Keratinocyte (primary cell): Measurements from ENCODE around the gene ADAM30. TPM values are rescaled to one million over a fixed set of nuclear protein-coding genes. Genes with fewer than 3 reads are reported as not detected.

Experiments used
- DNase-seq: peaks from one replicate; pipeline ENCODE4 v3.0.0-alpha.2; 2011; ENCODE audit warnings: low read depth, missing footprints, low spot score
- FAIRE-seq: peaks from 2 replicates; lab custom pipeline; 2011; peaks lifted over from hg19 to GRCh38; lab: Jason Lieb, UNC
- H2AFZ ChIP-seq: 2 replicates; pipeline ENCODE4 v1.6.0; 2012; ENCODE audit warnings: low read length, control low read depth, inconsistent platforms; ENCODE audit not compliant: control insufficient read depth
- H3K27ac ChIP-seq: 2 replicates; pipeline ENCODE4 v1.5.1; 2011; ENCODE audit warnings: low read length; ENCODE audit not compliant: control insufficient read depth, insufficient read depth
- H3K27me3 ChIP-seq: 3 replicates; pipeline ENCODE4 v1.6.0; 2011; ENCODE audit warnings: low read length; ENCODE audit not compliant: control insufficient read depth, insufficient read depth; ENCODE audit errors: extremely low read depth
- H3K36me3 ChIP-seq, 2 experiments: 2 replicates in 1 of 2; 3 replicates in 1 of 2; pipeline ENCODE4 v1.5.1; 2011; ENCODE audit warnings: low read length in 2 of 2, mild to moderate bottlenecking in 1 of 2; ENCODE audit not compliant: control insufficient read depth in 2 of 2, insufficient read depth in 2 of 2; ENCODE audit errors: extremely low read depth in 1 of 2
- H3K4me1 ChIP-seq: 3 replicates; pipeline ENCODE4 v1.5.1; 2011; ENCODE audit warnings: low read length; ENCODE audit not compliant: control insufficient read depth, insufficient read depth; ENCODE audit errors: extremely low read depth
- H3K4me2 ChIP-seq: 3 replicates; pipeline ENCODE4 v1.6.0; 2011; ENCODE audit warnings: low read depth, low read length; ENCODE audit not compliant: control insufficient read depth, insufficient read depth; ENCODE audit errors: extremely low read depth
- H3K4me3 ChIP-seq, 3 experiments: fragments of 200-600 bp in 1 of 3; sonication (generic) in 1 of 3; 2 replicates in 2 of 3; 3 replicates in 1 of 3; pipeline ENCODE4 v1.5.1; 2011 to 2016; ENCODE audit warnings: low read length in 3 of 3, mild to moderate bottlenecking in 3 of 3, control low read depth in 2 of 3, inconsistent platforms in 1 of 3, low read depth in 1 of 3, mixed read lengths in 1 of 3, mixed run types in 1 of 3, moderate library complexity in 1 of 3; ENCODE audit not compliant: control insufficient read depth in 2 of 3, insufficient read depth in 2 of 3; ENCODE audit errors: extremely low read depth in 1 of 3
- H3K79me2 ChIP-seq: 2 replicates; pipeline ENCODE4 v1.6.0; 2012; ENCODE audit warnings: low read length; ENCODE audit not compliant: control insufficient read depth, insufficient read depth
- H3K9ac ChIP-seq: 3 replicates; pipeline ENCODE4 v1.6.0; 2011; ENCODE audit warnings: low read length; ENCODE audit not compliant: control insufficient read depth, insufficient read depth; ENCODE audit errors: extremely low read depth
- H3K9me1 ChIP-seq: 3 replicates; pipeline ENCODE4 v1.6.0; 2011; ENCODE audit warnings: low read length; ENCODE audit not compliant: control insufficient read depth, insufficient read depth; ENCODE audit errors: extremely low read depth
- H3K9me3 ChIP-seq: 2 replicates; pipeline ENCODE4 v1.5.1; 2012; ENCODE audit warnings: low read depth, low read length; ENCODE audit not compliant: control insufficient read depth
- H4K20me1 ChIP-seq: 3 replicates; pipeline ENCODE4 v1.6.0; 2011; ENCODE audit warnings: low read length; ENCODE audit not compliant: control insufficient read depth, insufficient read depth; ENCODE audit errors: extremely low read depth
- EZH2 ChIP-seq: IDR thresholded peaks from one replicate; pipeline ENCODE4 v1.6.1; 2012; ENCODE audit warnings: inconsistent platforms, mild to moderate bottlenecking, low read length, moderate library complexity
- dilution Hi-C: fragments of 300-500 bp; cut with MboI; formaldehyde crosslinking; loops from one replicate; pipeline ENCODE4 v1.7.0; 2020; ENCODE audit warnings: low sequenced_read_pairs; ENCODE audit not compliant: extremely low pct_ligation_motif_present
- polyA plus RNA-seq, 5 experiments: library from polyadenylated mRNA; depleted of rRNA in 3 of 5; stranded (reverse) in 3 of 5; stranded (forward) in 1 of 5; unstranded in 1 of 5; fragments of >200 nt; gene quantifications; 1 replicate in 1 of 5; 2 replicates in 3 of 5; 3 replicates in 1 of 5; pipeline versions ENCODE4 v1.2.1 to v1.2.3, GENCODE V29; 2011 to 2012; ENCODE audit warnings: missing spikeins in 2 of 5, low read depth in 1 of 5, low replicate concordance in 1 of 5
- TF ChIP-seq, protein P1 (sequence below), 3 experiments: IDR thresholded peaks in 1 of 3; conservative IDR thresholded peaks in 1 of 3; optimal IDR thresholded peaks in 1 of 3; 2 replicates in 2 of 3; 3 replicates in 1 of 3; pipeline versions ENCODE3 to v1.5.1; 2011; ENCODE audit warnings: low read length in 3 of 3, mild to moderate bottlenecking in 3 of 3, moderate library complexity in 2 of 3, control low read depth in 1 of 3, inconsistent platforms in 1 of 3; ENCODE audit not compliant: insufficient read depth in 2 of 3; ENCODE audit errors: extremely low read depth in 1 of 3

Gene ADAM30
- polyA plus RNA-seq, 1 donor (not counting 4 experiments of a cell fraction or from before 2014, with no cell fraction given) = not detected

DNA sequence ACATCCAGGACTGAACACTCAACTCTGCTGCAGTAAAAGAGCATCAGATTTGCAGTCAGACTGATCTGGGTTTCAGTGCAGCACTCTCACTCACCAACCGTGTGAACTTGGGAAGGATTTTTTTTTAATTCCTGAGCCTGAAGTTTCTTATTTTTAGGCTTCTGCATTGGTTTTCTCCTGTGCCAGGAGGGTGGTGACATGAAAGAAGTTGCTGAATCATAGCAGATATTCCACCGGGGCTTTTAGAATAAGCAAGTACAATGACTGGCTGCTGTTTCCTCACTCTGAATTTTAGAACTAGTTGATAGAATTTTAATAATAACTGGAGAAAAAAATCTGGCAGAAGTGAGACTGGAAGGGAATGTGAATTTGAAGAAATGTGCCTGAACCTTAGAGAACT, 11.6 kb downstream of the ADAM30 start:
- no peak for TF ChIP-seq EZH2
- TF ChIP-seq, protein P1, sequence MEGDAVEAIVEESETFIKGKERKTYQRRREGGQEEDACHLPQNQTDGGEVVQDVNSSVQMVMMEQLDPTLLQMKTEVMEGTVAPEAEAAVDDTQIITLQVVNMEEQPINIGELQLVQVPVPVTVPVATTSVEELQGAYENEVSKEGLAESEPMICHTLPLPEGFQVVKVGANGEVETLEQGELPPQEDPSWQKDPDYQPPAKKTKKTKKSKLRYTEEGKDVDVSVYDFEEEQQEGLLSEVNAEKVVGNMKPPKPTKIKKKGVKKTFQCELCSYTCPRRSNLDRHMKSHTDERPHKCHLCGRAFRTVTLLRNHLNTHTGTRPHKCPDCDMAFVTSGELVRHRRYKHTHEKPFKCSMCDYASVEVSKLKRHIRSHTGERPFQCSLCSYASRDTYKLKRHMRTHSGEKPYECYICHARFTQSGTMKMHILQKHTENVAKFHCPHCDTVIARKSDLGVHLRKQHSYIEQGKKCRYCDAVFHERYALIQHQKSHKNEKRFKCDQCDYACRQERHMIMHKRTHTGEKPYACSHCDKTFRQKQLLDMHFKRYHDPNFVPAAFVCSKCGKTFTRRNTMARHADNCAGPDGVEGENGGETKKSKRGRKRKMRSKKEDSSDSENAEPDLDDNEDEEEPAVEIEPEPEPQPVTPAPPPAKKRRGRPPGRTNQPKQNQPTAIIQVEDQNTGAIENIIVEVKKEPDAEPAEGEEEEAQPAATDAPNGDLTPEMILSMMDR (optimal IDR thresholded peaks at IDR 0.05 in 1 of 3, IDR thresholded peaks at IDR 0.05 in 1 of 3, conservative IDR thresholded peaks at IDR 0.05 in 1 of 3; ENCODE audit: extremely low read depth in 1 of 3, insufficient read depth in 2 of 3, low read length in 3 of 3) = no peak
- H2AFZ ChIP-seq = no peak overlapping the region
- H3K27ac ChIP-seq = no peak overlapping the region
- H3K9ac ChIP-seq = no peak overlapping the region
- dilution Hi-C loops = no loop called here
- H3K4me3 ChIP-seq = no peak overlapping the region
- no peaks in the 10 kb centered on the region for H3K9me3 ChIP-seq
- H4K20me1 ChIP-seq = no peaks in the 10 kb centered on the region
- H3K9me1 ChIP-seq = no peaks in the 10 kb centered on the region
- H3K4me1 ChIP-seq = no peaks in the 10 kb centered on the region
- no peak for FAIRE-seq
- peaks cover 7% of the 10 kb centered on the region for H3K27me3 ChIP-seq
- no peaks in the 10 kb centered on the region for H3K79me2 ChIP-seq
- DNase-seq = no peak
- H3K36me3 ChIP-seq = no peaks in the 10 kb centered on the region
- no peak overlapping the region for H3K4me2 ChIP-seq

DNA sequence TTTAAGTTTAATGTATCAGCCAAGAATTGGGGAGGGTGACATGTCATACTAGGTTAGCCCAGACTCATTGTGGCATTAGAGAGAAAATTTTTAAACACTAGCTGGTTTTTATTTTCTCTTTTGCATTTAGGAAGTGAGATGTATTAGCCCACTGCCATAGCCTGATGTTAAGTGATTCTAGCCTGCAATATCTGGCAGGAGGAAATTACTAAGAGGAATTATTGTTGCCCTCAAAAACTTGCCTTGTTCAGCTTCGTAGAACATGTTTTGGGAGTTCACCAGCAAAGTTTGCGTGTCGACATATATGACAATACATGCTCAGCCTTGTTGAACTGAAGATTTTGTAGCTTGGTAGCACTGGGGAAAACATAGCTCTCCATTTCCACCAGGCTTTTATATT, 12.5 kb downstream of the ADAM30 start:
- TF ChIP-seq, protein P1 (optimal IDR thresholded peaks at IDR 0.05 in 1 of 3, IDR thresholded peaks at IDR 0.05 in 1 of 3, conservative IDR thresholded peaks at IDR 0.05 in 1 of 3; ENCODE audit: extremely low read depth in 1 of 3, insufficient read depth in 2 of 3, low read length in 3 of 3) = no peak
- no peak for TF ChIP-seq EZH2
- no peaks in the 10 kb centered on the region for H3K9me1 ChIP-seq
- dilution Hi-C loops = no loop called here
- DNase-seq = no peak
- no peaks in the 10 kb centered on the region for H3K4me1 ChIP-seq
- no peak overlapping the region for H3K4me2 ChIP-seq
- H2AFZ ChIP-seq = no peak overlapping the region
- H3K27me3 ChIP-seq = peaks cover 7% of the 10 kb centered on the region
- no peak overlapping the region for H3K27ac ChIP-seq
- no peaks in the 10 kb centered on the region for H3K79me2 ChIP-seq
- H3K4me3 ChIP-seq = no peak overlapping the region
- FAIRE-seq = no peak
- no peaks in the 10 kb centered on the region for H4K20me1 ChIP-seq
- H3K9ac ChIP-seq = no peak overlapping the region
- no peaks in the 10 kb centered on the region for H3K36me3 ChIP-seq
- no peaks in the 10 kb centered on the region for H3K9me3 ChIP-seq
